HG02623 (cell line): ENCODE data around the gene BTLA.
"Not testable (repeated sequence)": the region's sequence is repeated elsewhere in the genome, so short reads cannot be mapped to it uniquely, and the experiment has no call there.

Experiments
- ATAC-seq: cut with Tn5 transposase; IDR thresholded peaks from one replicate; pipeline ENCODE4 v1.9.1; 2021; ENCODE audit warnings: moderate library complexity; ENCODE audit not compliant: unreplicated experiment

BTLA gene

GRCh38 chr3:112498914-112499711, at the start of gene BTLA:
TSS of gene BTLA (minus strand) at chr3:112499472. CDS start at chr3:112499358, 114 bp downstream.
- peak; percentile 39 for ATAC-seq

- no peak for ATAC-seq
Measured at GRCh38 chr3:112546216-112546759, 47.0 kb upstream of the BTLA start.

GRCh38 chr3:112539825-112540650, 40.8 kb upstream of the BTLA start:
- ATAC-seq, result peak; percentile 81

GRCh38 chr3:112531358-112531781, 32.1 kb upstream of the BTLA start:
- ATAC-seq, result no peak

GRCh38 chr3:112530573-112530972, 31.3 kb upstream of the BTLA start:
- ATAC-seq, result no peak

- ATAC-seq, result not testable (repeated sequence)
Measured at GRCh38 chr3:112524127-112524526, 24.9 kb upstream of the BTLA start.

- peak; percentile 43 for ATAC-seq
Measured at GRCh38 chr3:112519424-112520001, 20.2 kb upstream of the BTLA start.

GRCh38 chr3:112518970-112519369, 19.7 kb upstream of the BTLA start:
- ATAC-seq, result not testable (repeated sequence)

GRCh38 chr3:112514527-112515128, 15.4 kb upstream of the BTLA start:
- peak; percentile 99 for ATAC-seq

- ATAC-seq, result no peak
Measured at GRCh38 chr3:112512320-112512719, 13.0 kb upstream of the BTLA start.

GRCh38 chr3:112508860-112509259, 9.6 kb upstream of the BTLA start:
- no peak for ATAC-seq

GRCh38 chr3:112508261-112508660, 9.0 kb upstream of the BTLA start:
- no peak for ATAC-seq

GRCh38 chr3:112505907-112506306, 6.6 kb upstream of the BTLA start:
- ATAC-seq, result no peak

GRCh38 chr3:112504123-112504522, 4.9 kb upstream of the BTLA start:
- ATAC-seq, result no peak

- ATAC-seq, result no peak
Measured at GRCh38 chr3:112503304-112503972, 4.2 kb upstream of the BTLA start.

GRCh38 chr3:112500621-112501020, 1.3 kb upstream of the BTLA start:
- ATAC-seq, result no peak

- no peak for ATAC-seq
Measured at GRCh38 chr3:112497897-112498548, 1.2 kb downstream of the BTLA start.

- no peak for ATAC-seq
Measured at GRCh38 chr3:112496366-112497067, 2.8 kb downstream of the BTLA start.

GRCh38 chr3:112494448-112494767, 4.9 kb downstream of the BTLA start:
- not testable (repeated sequence) for ATAC-seq
